CD4-positive, alpha-beta T cell (primary cell): Measurements from ENCODE around the gene RREB1. TPM values are rescaled to one million over a fixed set of nuclear protein-coding genes. Genes with fewer than 3 reads are reported as not detected.

Source experiments
- ATAC-seq: fragments of 200-7000 bp; cut with Tn5 transposase; one replicate; pipeline ENCODE4 v1.10.0; 2022; ENCODE audit warnings: mild to moderate bottlenecking; ENCODE audit not compliant: poor library complexity
- CTCF ChIA-PET: fragments of 350-600 bp; sonication (Branson Sonifier 250); formaldehyde crosslinking; loops from one replicate; lab custom pipeline; 2021; ENCODE audit warnings: antibody characterized with exemption, inconsistent platforms; lab: Charles Lee
- POLR2A ChIA-PET: fragments of 350-600 bp; sonication (Branson Sonifier 250); formaldehyde crosslinking; loops from one replicate; lab custom pipeline; 2021; ENCODE audit warnings: antibody characterized with exemption, inconsistent platforms; lab: Charles Lee
- DNase-seq, 14 experiments: peaks; one replicate each; pipeline ENCODE4 v3.0.0-alpha.2; 2013 to 2020; ENCODE audit warnings: mixed read lengths in 2 of 14
- H3K27ac ChIP-seq, 2 donors: one replicate each; pipeline versions ENCODE4 v1.5.1 to v1.7.0; 2013; ENCODE audit warnings: low read length in 2 of 2, low read depth in 1 of 2, mild to moderate bottlenecking in 1 of 2
- H3K27me3 ChIP-seq, 2 experiments: 1 replicate in 1 of 2; 2 replicates in 1 of 2; pipeline versions ENCODE4 v1.6.1 to v1.7.0; 2013; ENCODE audit warnings: low read length in 2 of 2, control low read depth in 1 of 2, mild to moderate bottlenecking in 1 of 2, moderate library complexity in 1 of 2; ENCODE audit not compliant: insufficient read depth in 2 of 2, control insufficient read depth in 1 of 2
- H3K36me3 ChIP-seq: one replicate; pipeline ENCODE4 v1.6.1; 2013; ENCODE audit warnings: low read length, control low read depth; ENCODE audit not compliant: insufficient read depth
- H3K4me1 ChIP-seq: one replicate; pipeline ENCODE4 v1.6.1; 2013; ENCODE audit warnings: low read length, control low read depth; ENCODE audit not compliant: insufficient read depth
- H3K4me3 ChIP-seq: one replicate; pipeline ENCODE4 v1.5.1; 2013; ENCODE audit warnings: mild to moderate bottlenecking, low read length, moderate library complexity
- H3K9me3 ChIP-seq, 2 experiments: 1 replicate in 1 of 2; 2 replicates in 1 of 2; pipeline versions ENCODE4 v1.6.1 to v1.7.0; 2013; ENCODE audit warnings: low read length in 2 of 2, mild to moderate bottlenecking in 2 of 2, control low read depth in 1 of 2, moderate library complexity in 1 of 2; ENCODE audit not compliant: control insufficient read depth in 1 of 2, insufficient read depth in 1 of 2
- H3K27ac Mint-ChIP-seq: one replicate; pipeline ENCODE4 v1.8.0; 2020; ENCODE audit warnings: mixed read lengths
- H3K27me3 Mint-ChIP-seq: one replicate; pipeline ENCODE4 v1.8.0; 2021; ENCODE audit warnings: mixed read lengths
- H3K36me3 Mint-ChIP-seq: one replicate; pipeline ENCODE4 v1.8.0; 2021; ENCODE audit warnings: low read depth, mixed read lengths
- H3K4me1 Mint-ChIP-seq: one replicate; pipeline ENCODE4 v1.8.0; 2021; ENCODE audit warnings: low read depth, mixed read lengths
- H3K4me3 Mint-ChIP-seq: one replicate; pipeline ENCODE4 v1.8.0; 2020; ENCODE audit warnings: mild to moderate bottlenecking, mixed read lengths
- H3K9me3 Mint-ChIP-seq: one replicate; pipeline ENCODE4 v1.8.0; 2020; ENCODE audit warnings: mixed read lengths
- intact Hi-C, 2 experiments: fragments of 100-400 bp; cut with DNase I in 1 of 2; cut with micrococcal nuclease in 1 of 2; formaldehyde crosslinking; loops; one replicate each; pipeline versions ENCODE4 v1.15.1 to v1.9.0; 2023 to 2025; cut with DNase I, micrococcal nuclease
- total RNA-seq, 174 experiments: library from RNA in 2 of 174; stranded (reverse) in 2 of 174; gene quantifications; one replicate each; pipeline ENCODE4 v1.2.3 and lab custom pipeline; 2021 to 2026
- TF ChIP-seq, protein P1 (sequence below): fragments of 200-600 bp; IDR thresholded peaks from one replicate; pipeline ENCODE4 v1.8.0; 2022; ENCODE audit warnings: antibody characterized with exemption, mild to moderate bottlenecking

Gene RREB1
- total RNA-seq, 2 experiments from 2014 or later = 56.5 to 60.0 TPM

DNA sequence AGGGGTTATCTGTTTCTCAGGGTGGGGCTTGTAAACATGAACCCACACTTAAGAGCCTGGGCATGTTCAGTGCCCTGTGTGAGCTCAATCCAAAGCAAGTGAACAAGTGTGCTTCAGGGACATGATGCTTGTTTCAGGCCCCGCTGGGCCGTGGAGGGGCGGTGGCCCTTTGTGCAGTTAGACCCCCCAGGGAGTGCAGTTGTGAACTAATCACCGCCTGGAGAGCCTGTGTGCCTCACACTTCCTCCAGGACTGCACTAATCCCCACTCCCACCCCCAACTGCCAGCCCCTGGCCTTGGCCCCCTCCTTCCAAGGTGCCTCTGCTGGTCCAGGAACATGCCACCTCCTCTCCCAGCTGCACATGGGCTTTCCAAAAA, 58.1 kb downstream of the RREB1 start:
- no peak for DNase-seq
- no peaks in the 10 kb centered on the region for H3K9me3 Mint-ChIP-seq
- intact Hi-C loops = no loop called here
- H3K36me3 Mint-ChIP-seq = peaks cover 14% of the 10 kb centered on the region
- Histone ChIP-seq H3K27ac (no peak overlapping the region), H3K4me3 (no peak overlapping the region), H3K36me3 (peaks cover 9% of the 10 kb centered on the region), H3K27me3 (no peaks in the 10 kb centered on the region), H3K9me3 (no peaks in the 10 kb centered on the region), H3K4me1 (peaks cover 42% of the 10 kb centered on the region)
- no peak for ATAC-seq
- POLR2A ChIA-PET = no interaction called here
- H3K4me3 Mint-ChIP-seq = no peak overlapping the region
- TF ChIP-seq, protein P1, sequence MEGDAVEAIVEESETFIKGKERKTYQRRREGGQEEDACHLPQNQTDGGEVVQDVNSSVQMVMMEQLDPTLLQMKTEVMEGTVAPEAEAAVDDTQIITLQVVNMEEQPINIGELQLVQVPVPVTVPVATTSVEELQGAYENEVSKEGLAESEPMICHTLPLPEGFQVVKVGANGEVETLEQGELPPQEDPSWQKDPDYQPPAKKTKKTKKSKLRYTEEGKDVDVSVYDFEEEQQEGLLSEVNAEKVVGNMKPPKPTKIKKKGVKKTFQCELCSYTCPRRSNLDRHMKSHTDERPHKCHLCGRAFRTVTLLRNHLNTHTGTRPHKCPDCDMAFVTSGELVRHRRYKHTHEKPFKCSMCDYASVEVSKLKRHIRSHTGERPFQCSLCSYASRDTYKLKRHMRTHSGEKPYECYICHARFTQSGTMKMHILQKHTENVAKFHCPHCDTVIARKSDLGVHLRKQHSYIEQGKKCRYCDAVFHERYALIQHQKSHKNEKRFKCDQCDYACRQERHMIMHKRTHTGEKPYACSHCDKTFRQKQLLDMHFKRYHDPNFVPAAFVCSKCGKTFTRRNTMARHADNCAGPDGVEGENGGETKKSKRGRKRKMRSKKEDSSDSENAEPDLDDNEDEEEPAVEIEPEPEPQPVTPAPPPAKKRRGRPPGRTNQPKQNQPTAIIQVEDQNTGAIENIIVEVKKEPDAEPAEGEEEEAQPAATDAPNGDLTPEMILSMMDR = no peak
- H3K4me1 Mint-ChIP-seq = peaks cover 81% of the 10 kb centered on the region
- H3K27me3 Mint-ChIP-seq = no peaks in the 10 kb centered on the region
- CTCF ChIA-PET = no interaction called here
- H3K27ac Mint-ChIP-seq = no peak overlapping the region

DNA sequence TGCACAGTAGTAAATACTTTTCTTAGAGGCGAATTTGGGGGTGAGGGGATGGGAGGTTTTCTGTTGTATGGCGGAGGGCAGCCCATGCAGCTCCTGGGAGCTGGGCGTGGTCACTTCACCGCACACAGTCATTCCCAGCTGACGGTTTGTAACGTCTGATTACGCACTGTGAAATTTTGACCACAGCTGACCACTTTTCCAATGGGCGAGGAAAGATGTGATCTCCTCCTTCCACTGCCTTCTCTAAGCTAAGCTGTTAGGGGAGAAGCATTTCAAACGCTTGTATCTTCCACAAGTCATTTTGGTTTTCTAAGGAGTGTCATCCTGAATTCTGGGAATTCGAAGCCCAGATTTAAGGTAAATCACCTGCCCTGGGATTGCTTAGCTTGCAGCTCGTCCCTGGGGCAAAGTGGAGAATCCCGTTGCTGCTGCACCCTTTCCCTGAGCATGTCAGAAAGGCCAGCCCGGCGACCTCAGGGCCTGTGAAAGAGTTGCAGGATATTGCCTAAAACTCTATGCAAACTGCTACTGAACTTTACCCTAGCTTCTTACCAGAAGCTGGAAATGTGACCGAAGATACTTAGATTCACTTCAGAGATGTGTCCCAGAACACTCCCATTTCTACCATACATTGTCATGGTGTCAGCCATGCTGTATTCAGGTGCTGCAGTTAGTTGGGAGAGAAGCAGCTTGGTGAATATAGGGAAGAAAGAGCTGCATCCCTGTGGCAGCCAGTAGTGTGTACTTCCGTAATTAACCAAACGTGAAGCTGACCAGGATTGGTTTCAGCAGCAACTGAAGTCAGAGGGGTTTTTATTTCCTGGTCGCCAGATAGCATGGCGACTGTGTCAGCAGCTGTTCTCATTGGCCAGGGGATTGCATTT, 58.9 kb downstream of the RREB1 start:
- no peak overlapping the region for H3K27ac Mint-ChIP-seq
- POLR2A ChIA-PET = no interaction called here

DNA sequence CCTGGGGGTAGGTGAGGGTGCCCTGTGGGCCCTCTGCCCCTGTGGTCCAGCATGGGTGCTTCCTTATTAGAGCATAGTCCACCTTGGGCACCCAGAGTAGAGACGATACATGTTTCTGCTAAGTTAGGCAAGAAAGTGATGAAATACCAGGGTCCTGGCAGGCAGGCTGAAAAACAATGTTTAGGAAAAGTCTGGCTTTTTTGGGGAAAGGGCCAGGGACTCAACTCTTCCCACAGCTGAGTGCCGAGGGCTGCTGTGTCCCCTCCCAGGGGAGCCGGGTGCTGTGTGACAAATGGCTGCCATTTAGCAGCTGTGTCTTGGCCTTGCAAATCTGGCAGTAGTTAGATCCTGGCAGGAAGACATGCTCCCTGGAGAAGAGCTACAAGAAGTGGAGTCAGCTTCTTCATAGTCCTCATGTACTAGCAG, 61.5 kb downstream of the RREB1 start:
- H3K4me3 ChIP-seq = no peak overlapping the region
- CTCF ChIA-PET = no interaction called here
- ATAC-seq (no peak), DNase-seq (no peak)
- H3K27ac Mint-ChIP-seq = no peak overlapping the region
- H3K27me3 Mint-ChIP-seq = no peaks in the 10 kb centered on the region
- no peaks in the 10 kb centered on the region for H3K27me3 ChIP-seq
- no peak overlapping the region for H3K27ac ChIP-seq
- peaks cover 10% of the 10 kb centered on the region for H3K36me3 Mint-ChIP-seq
- TF ChIP-seq, protein P1 = no peak
- POLR2A ChIA-PET = no interaction called here
- H3K4me1 ChIP-seq = peaks cover 30% of the 10 kb centered on the region
- H3K9me3 ChIP-seq = no peaks in the 10 kb centered on the region
- H3K36me3 ChIP-seq = peaks cover 5% of the 10 kb centered on the region
- H3K4me3 Mint-ChIP-seq = no peak overlapping the region
- no peaks in the 10 kb centered on the region for H3K9me3 Mint-ChIP-seq
- peaks cover 69% of the 10 kb centered on the region for H3K4me1 Mint-ChIP-seq
- intact Hi-C loops = no loop called here

More for the DNA sequence above, 58.9 kb downstream of the RREB1 start:
- DNase-seq = peak in 2 of 14 experiments; percentile 50 to 66
- H3K4me1 Mint-ChIP-seq = peaks cover 81% of the 10 kb centered on the region
- H3K27me3 Mint-ChIP-seq = no peaks in the 10 kb centered on the region
- no peak overlapping the region for H3K4me3 Mint-ChIP-seq
- H3K27ac ChIP-seq = no peak overlapping the region
- ATAC-seq = no peak
- H3K36me3 ChIP-seq = peaks cover 9% of the 10 kb centered on the region
- no peaks in the 10 kb centered on the region for H3K27me3 ChIP-seq
- no peak overlapping the region for H3K4me3 ChIP-seq
- peaks cover 38% of the 10 kb centered on the region for H3K4me1 ChIP-seq
- intact Hi-C loops = no loop called here
- no peaks in the 10 kb centered on the region for H3K9me3 ChIP-seq
- CTCF ChIA-PET = interaction anchor here (0.8 kb wide), 1 partner anchor 79 kb away, joined by 3 read pairs; no protein-coding TSS in a partner anchor
- H3K36me3 Mint-ChIP-seq = peaks cover 14% of the 10 kb centered on the region
- TF ChIP-seq, protein P1 = no peak
- no peaks in the 10 kb centered on the region for H3K9me3 Mint-ChIP-seq
